PC-3 (cell line): Measurements from ENCODE around the gene IZUMO4. TPM values are rescaled to one million over a fixed set of nuclear protein-coding genes. Genes with fewer than 3 reads are reported as not detected.
A peak's percentile ranks its signal among the peaks of the same experiment; 100 is the strongest.

ENCODE experiments used
- ATAC-seq: fragments of 200-7000 bp; cut with Tn5 transposase; 2 replicates; pipeline ENCODE4 v1.9.1; 2020; ENCODE audit warnings: mild to moderate bottlenecking, moderate library complexity
- BruUV-seq: library from RNA; stranded (reverse); fragments of 400-500 nt; replicated peaks from 2 replicates; lab custom pipeline; 2021; lab: Mats Ljungman, UMichigan
- CTCF ChIA-PET: fragments of 300-600 bp; sonication (Branson Sonifier 250); formaldehyde crosslinking; loops from one replicate; lab custom pipeline; 2022; ENCODE audit warnings: antibody characterized with exemption; lab: Charles Lee
- POLR2A ChIA-PET: fragments of 300-600 bp; sonication (Branson Sonifier 250); formaldehyde crosslinking; loops from one replicate; lab custom pipeline; 2022; ENCODE audit warnings: antibody characterized with exemption; ENCODE audit not compliant: unreplicated experiment; lab: Charles Lee
- DNase-seq: peaks from one replicate; pipeline ENCODE4 v3.0.0-alpha.2; 2015
- H2AFZ ChIP-seq: fragments of 300-600 bp; sonication (generic); 2 replicates; pipeline ENCODE4 v1.6.0; 2016; ENCODE audit warnings: antibody characterized with exemption, low read length
- H3F3A ChIP-seq: fragments of 300-600 bp; sonication (generic); one replicate; pipeline ENCODE4 v1.6.0; 2017; ENCODE audit warnings: antibody characterized with exemption, low read length, control low read depth, mild to moderate bottlenecking; ENCODE audit not compliant: unreplicated experiment
- H3K27ac ChIP-seq: fragments of 300-600 bp; sonication (generic); 2 replicates; pipeline ENCODE4 v1.5.1; 2016; ENCODE audit warnings: mild to moderate bottlenecking, low read length
- H3K27me3 ChIP-seq: fragments of 300-600 bp; sonication (generic); 2 replicates; pipeline ENCODE4 v1.6.1; 2016; ENCODE audit warnings: low read length, mixed read lengths
- H3K36me3 ChIP-seq: fragments of 300-600 bp; sonication (generic); 2 replicates; pipeline ENCODE4 v1.6.1; 2016; ENCODE audit warnings: low read depth, mixed run types, low read length, mixed read lengths
- H3K4me1 ChIP-seq: fragments of 300-600 bp; sonication (generic); 2 replicates; pipeline ENCODE4 v1.5.1; 2016; ENCODE audit warnings: low read length; ENCODE audit not compliant: insufficient read depth
- H3K4me2 ChIP-seq: fragments of 300-600 bp; sonication (generic); 2 replicates; pipeline ENCODE4 v1.6.0; 2016; ENCODE audit warnings: low read length
- H3K4me3 ChIP-seq: fragments of 300-600 bp; sonication (generic); 2 replicates; pipeline ENCODE4 v1.5.1; 2016; ENCODE audit warnings: mild to moderate bottlenecking, low read length, mixed read lengths
- H3K79me2 ChIP-seq: fragments of 300-600 bp; sonication (generic); 2 replicates; pipeline ENCODE4 v1.6.1; 2017; ENCODE audit warnings: low read length, mixed read lengths
- H3K9ac ChIP-seq: fragments of 300-600 bp; sonication (generic); 2 replicates; pipeline ENCODE4 v1.6.0; 2016; ENCODE audit warnings: mild to moderate bottlenecking, low read length
- H3K9me2 ChIP-seq: fragments of 300-600 bp; sonication (generic); replicated peaks from 2 replicates; pipeline ENCODE4 v1.6.1; 2016; ENCODE audit warnings: mixed run types, low read length, mixed read lengths
- H3K9me3 ChIP-seq: fragments of 300-600 bp; sonication (generic); 2 replicates; pipeline ENCODE4 v1.6.1; 2016; ENCODE audit warnings: low read length, mixed read lengths
- H4K20me1 ChIP-seq: fragments of 300-600 bp; sonication (generic); 2 replicates; pipeline ENCODE4 v1.6.1; 2016; ENCODE audit warnings: low read length, mixed read lengths
- EZH2 ChIP-seq: fragments of 300-600 bp; sonication (generic); IDR thresholded peaks from one replicate; pipeline ENCODE4 v1.6.1; 2017; ENCODE audit warnings: antibody characterized with exemption, mild to moderate bottlenecking, low read length; ENCODE audit not compliant: unreplicated experiment
- EZH2phosphoT487 ChIP-seq: fragments of 300-600 bp; sonication (generic); IDR thresholded peaks from 2 replicates; pipeline ENCODE4 v1.6.1; 2018; ENCODE audit warnings: mild to moderate bottlenecking, antibody characterized with exemption, low read length, borderline replicate concordance
- intact Hi-C: fragments of 100-400 bp; cut with micrococcal nuclease; formaldehyde crosslinking; loops from 2 replicates; pipeline ENCODE4 v1.9.0; 2023
- total RNA-seq: library from RNA; depleted of rRNA; stranded (reverse); fragments of >200 nt; gene quantifications from 2 replicates; pipeline ENCODE4 v1.2.3, GENCODE V29; 2014
- TF ChIP-seq, protein P1 (sequence below): fragments of 300-600 bp; sonication (generic); conservative IDR thresholded peaks from 2 replicates; pipeline ENCODE4 v1.5.1; 2017; ENCODE audit warnings: antibody characterized with exemption, low read depth, mild to moderate bottlenecking, low read length

Gene IZUMO4
- total RNA-seq, 1 experiment from 2014 or later = 3.6 TPM

GRCh38 chr19:2050349-2050990, 46.2 kb upstream of the IZUMO4 start:
- DNase-seq = no peak
- H3K4me2 ChIP-seq = peak overlapping the region; percentile 93
- TSS peak; percentile 80 for BruUV-seq
- intact Hi-C loops = no loop called here
- ChIA-PET POLR2A (no interaction called here), CTCF (no interaction called here)
- H3K79me2 ChIP-seq = peaks cover 53% of the 10 kb centered on the region
- TF ChIP-seq EZH2phosphoT487 (no peak), EZH2 (no peak)
- TF ChIP-seq, protein P1, sequence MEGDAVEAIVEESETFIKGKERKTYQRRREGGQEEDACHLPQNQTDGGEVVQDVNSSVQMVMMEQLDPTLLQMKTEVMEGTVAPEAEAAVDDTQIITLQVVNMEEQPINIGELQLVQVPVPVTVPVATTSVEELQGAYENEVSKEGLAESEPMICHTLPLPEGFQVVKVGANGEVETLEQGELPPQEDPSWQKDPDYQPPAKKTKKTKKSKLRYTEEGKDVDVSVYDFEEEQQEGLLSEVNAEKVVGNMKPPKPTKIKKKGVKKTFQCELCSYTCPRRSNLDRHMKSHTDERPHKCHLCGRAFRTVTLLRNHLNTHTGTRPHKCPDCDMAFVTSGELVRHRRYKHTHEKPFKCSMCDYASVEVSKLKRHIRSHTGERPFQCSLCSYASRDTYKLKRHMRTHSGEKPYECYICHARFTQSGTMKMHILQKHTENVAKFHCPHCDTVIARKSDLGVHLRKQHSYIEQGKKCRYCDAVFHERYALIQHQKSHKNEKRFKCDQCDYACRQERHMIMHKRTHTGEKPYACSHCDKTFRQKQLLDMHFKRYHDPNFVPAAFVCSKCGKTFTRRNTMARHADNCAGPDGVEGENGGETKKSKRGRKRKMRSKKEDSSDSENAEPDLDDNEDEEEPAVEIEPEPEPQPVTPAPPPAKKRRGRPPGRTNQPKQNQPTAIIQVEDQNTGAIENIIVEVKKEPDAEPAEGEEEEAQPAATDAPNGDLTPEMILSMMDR = no peak
- H3K4me1 ChIP-seq = peaks cover 32% of the 10 kb centered on the region
- H3F3A ChIP-seq = no peaks in the 10 kb centered on the region
- H3K9me2 ChIP-seq = no peaks in the 10 kb centered on the region
- peak overlapping the region; percentile 14; the same call in 1 of the 2 replicates for H3K27ac ChIP-seq
- H3K36me3 ChIP-seq = no peaks in the 10 kb centered on the region; the same call in 1 of the 2 replicates
- ATAC-seq = peak; percentile 3
- H3K9me3 ChIP-seq = no peaks in the 10 kb centered on the region
- peak overlapping the region; percentile 75 for H3K9ac ChIP-seq
- no peaks in the 10 kb centered on the region for H3K27me3 ChIP-seq
- H3K4me3 ChIP-seq = peak overlapping the region; percentile 80
- no peak overlapping the region for H2AFZ ChIP-seq
- peaks cover 37% of the 10 kb centered on the region for H4K20me1 ChIP-seq

DNA sequence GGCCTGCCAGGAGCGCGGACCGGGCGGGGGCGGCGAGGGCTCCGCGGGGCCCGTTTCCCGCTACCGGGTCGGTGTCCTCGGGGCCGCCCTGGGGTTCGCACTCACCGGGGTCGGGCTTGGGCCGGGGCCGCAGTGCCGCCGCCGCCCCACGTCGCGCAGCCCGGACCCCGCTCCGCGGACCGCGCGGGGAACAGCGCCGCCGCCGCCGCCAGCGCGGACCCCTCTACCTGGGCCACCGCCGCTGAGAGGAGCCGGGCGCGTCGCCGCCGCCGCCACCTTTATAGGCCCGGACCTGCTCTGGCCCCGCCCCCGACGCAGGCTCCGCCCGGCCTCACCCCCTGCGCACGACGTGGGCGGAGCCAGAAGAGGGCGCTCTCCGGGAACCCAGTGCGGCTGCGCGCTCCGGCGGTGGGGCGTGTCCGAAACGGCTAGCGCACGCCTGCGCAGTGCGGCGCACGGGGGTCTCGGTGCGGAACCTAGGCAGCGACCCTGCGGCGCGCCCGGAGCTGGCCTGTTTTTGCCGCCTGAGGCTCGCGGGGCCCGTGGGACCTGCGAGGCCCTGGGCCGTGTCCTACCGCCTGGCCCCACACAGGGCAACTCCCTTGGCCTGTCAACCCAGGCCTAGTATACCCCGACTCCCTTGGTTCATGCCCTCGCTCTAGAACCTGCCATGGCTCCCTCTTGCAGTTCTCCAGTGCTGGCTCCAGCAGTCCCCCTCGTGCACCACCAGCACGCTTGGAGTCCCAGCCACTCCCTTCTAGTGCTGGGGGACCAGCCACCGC, 45.5 kb upstream of the IZUMO4 start, which contains the start of gene MKNK2:
MKNK2 (minus strand) TSS at position 254 of the 782 bp plus-strand sequence. CDS start 393 bp downstream, outside the sequence.
- ATAC-seq = peak; percentile 70
- Histone ChIP-seq H3K9me2 (no peaks in the 10 kb centered on the region), H3F3A (no peaks in the 10 kb centered on the region), H3K27ac (peak within 1 kb of the TSS; percentile 14; the same call in 1 of the 2 replicates), H4K20me1 (peaks cover 37% of the 10 kb centered on the region), H3K4me2 (peak within 1 kb of the TSS; percentile 93), H3K79me2 (peaks cover 46% of the 10 kb centered on the region), H3K27me3 (no peaks in the 10 kb centered on the region), H3K36me3 (no peaks in the 10 kb centered on the region), H3K9ac (peak within 1 kb of the TSS; percentile 75), H3K9me3 (no peaks in the 10 kb centered on the region), H3K4me1 (peaks cover 40% of the 10 kb centered on the region), H2AFZ (peak within 1 kb of the TSS; percentile 77), H3K4me3 (peak within 1 kb of the TSS; percentile 80)
- intact Hi-C loops = no loop called here
- BruUV-seq = no TSS peak
- peak; percentile 82 for DNase-seq
- ChIA-PET CTCF (no interaction called here), POLR2A (interaction anchor here (0.6 to 0.8 kb wide), 2 partner anchors 101 to 196 kb away, joined by 3 to 6 read pairs; no protein-coding TSS in a partner anchor)
- TF ChIP-seq EZH2 = no peak
- TF ChIP-seq, protein P1 = peak; percentile 33
